Cardiac ventricle fibroblast (primary cell): Measurements from ENCODE around the gene GYS2. TPM values are rescaled to one million over a fixed set of nuclear protein-coding genes. Genes with fewer than 3 reads are reported as not detected.

Experiments
- total RNA-seq: library from RNA; depleted of rRNA; stranded (reverse); fragments of >200 nt; gene quantifications from 2 replicates; pipeline ENCODE4 v1.2.3, GENCODE V29; 2015

GYS2 gene
- not detected in 2 replicates for total RNA-seq

GRCh38 chr12:21604245-21605101, at the start of gene GYS2:
Gene GYS2, minus strand, starts transcription at chr12:21604847. Its CDS starts 255 bp downstream, at chr12:21604592.

GRCh38 chr12:21526053-21526452, 78.6 kb downstream of the GYS2 start, which contains the start of gene SPX:
Gene SPX, plus strand, starts transcription at chr12:21526296. Its CDS starts 177 bp downstream, at chr12:21526473.

GRCh38 chr12:21501258-21502163, 103.1 kb downstream of the GYS2 start, which contains the start of the genes GOLT1B and RECQL:
Gene GOLT1B, plus strand, starts transcription at chr12:21501789. Its CDS starts 135 bp downstream, at chr12:21501924.
Gene RECQL, minus strand, starts transcription at chr12:21501635. Its CDS starts 2,065 bp downstream, at chr12:21499570.

Other genes with a start within 250 kb of the GYS2 start
- gene IAPP, start 231.9 kb downstream of the GYS2 start, total RNA-seq, result not detected in 2 replicates
- 5.8 and 8.5 TPM in 2 replicates for gene PYROXD1, start 167.2 kb downstream of the GYS2 start, total RNA-seq
- 27.1 and 30.1 TPM in 2 replicates for gene RECQL, start 103.2 kb downstream of the GYS2 start, total RNA-seq
- gene GOLT1B, start 103.1 kb downstream of the GYS2 start, total RNA-seq, result 29.0 and 33.4 TPM in 2 replicates
- 1.9 TPM in 1 of 2 replicates, not detected in the other for gene SPX, start 78.6 kb downstream of the GYS2 start, total RNA-seq
- gene LDHB, start 53.0 kb upstream of the GYS2 start, total RNA-seq, result 399 and 436 TPM in 2 replicates
- gene KCNJ8, start 169.9 kb upstream of the GYS2 start, total RNA-seq, result 1.5 and 2.9 TPM in 2 replicates